Measurements from ENCODE around the gene RAB4B. TPM values are rescaled to one million over a fixed set of nuclear protein-coding genes. Genes with fewer than 3 reads are reported as not detected.
"Not testable (repeated sequence)": the region's sequence is repeated elsewhere in the genome, so short reads cannot be mapped to it uniquely, and the experiment has no call there.

The RAB4B gene
- total RNA-seq, 1 experiment from 2014 or later: 20.8 TPM

GRCh38 chr19:40776364-40776763 is 1.7 kb upstream of the RAB4B start:
- in situ Hi-C loops (cut with HindIII; ENCODE audit: low sequenced_read_pairs): no loop called here
- DNase-seq (ENCODE audit: low spot score): no peak

DNA sequence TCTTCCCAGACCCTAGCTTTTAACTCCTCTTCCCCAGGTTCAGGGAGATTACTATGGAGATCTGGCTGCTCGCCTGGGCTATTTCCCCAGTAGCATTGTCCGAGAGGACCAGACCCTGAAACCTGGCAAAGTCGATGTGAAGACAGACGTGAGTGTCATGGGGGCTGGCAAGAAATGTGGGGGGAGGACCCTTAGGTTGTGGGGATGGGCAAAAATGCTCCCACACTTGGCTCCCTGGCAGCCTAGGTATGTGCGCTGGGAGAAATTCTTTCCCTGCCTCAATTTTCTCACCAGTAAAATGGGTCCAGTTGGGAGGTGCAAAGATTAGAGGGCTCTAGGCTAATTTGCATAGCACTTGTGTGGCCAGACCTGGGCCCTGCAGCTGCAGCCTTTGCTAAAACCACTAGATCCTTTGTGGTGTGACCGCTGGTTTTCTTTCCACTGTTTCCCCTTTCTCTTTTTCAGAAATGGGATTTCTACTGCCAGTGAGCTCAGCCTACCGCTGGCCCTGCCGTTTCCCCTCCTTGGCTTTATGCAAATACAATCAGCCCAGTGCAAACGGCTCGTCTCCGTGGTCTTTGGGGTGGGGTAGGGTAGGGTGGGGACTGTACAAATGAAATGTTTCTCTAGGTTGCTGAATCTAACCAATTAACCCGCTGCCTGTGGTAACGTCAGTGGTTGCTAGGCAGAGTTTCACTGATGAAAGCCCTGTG is 959 bp upstream of the RAB4B start:
- in situ Hi-C loops (cut with HindIII; ENCODE audit: low sequenced_read_pairs): no loop called here
- peak; percentile 98 for DNase-seq (ENCODE audit: low spot score)

GRCh38 chr19:40777645-40777936 is 456 bp upstream of the RAB4B start:
- no peak for DNase-seq (ENCODE audit: low spot score)
- in situ Hi-C loops (cut with HindIII; ENCODE audit: low sequenced_read_pairs): no loop called here

GRCh38 chr19:40778706-40779284 is 748 bp downstream of the RAB4B start:
- in situ Hi-C loops (cut with HindIII; ENCODE audit: low sequenced_read_pairs): no loop called here
- DNase-seq (ENCODE audit: low spot score): no peak

- in situ Hi-C loops (cut with HindIII; ENCODE audit: low sequenced_read_pairs): no loop called here
- no peak for DNase-seq (ENCODE audit: low spot score)
Measured at GRCh38 chr19:40780582-40780981, 2.5 kb downstream of the RAB4B start.

GRCh38 chr19:40781140-40781539 is 3.1 kb downstream of the RAB4B start:
- in situ Hi-C loops (cut with HindIII; ENCODE audit: low sequenced_read_pairs): no loop called here
- no peak for DNase-seq (ENCODE audit: low spot score)

DNA sequence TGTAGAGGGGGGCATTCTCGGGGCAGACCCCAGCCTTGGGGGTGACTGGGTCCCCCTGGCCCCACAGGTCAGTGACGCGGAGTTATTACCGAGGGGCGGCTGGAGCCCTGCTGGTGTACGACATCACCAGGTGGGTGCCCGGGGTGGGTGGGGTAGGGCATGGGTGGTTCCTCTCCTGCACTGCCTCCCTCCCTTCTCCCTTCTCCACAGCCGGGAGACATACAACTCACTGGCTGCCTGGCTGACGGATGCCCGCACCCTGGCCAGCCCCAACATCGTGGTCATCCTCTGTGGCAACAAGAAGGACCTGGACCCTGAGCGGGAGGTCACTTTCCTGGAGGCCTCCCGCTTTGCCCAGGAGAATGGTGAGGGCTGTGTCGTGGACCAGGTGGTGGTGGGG is 5.7 kb downstream of the RAB4B start:
- in situ Hi-C loops (cut with HindIII; ENCODE audit: low sequenced_read_pairs): no loop called here
- no peak for DNase-seq (ENCODE audit: low spot score)

- in situ Hi-C loops (cut with HindIII; ENCODE audit: low sequenced_read_pairs); DNase-seq (ENCODE audit: low spot score): not testable (repeated sequence)
Measured at GRCh38 chr19:40784146-40784545, 6.1 kb downstream of the RAB4B start.

GRCh38 chr19:40785526-40785925 is 7.5 kb downstream of the RAB4B start:
- DNase-seq (ENCODE audit: low spot score): no peak
- in situ Hi-C loops (cut with HindIII; ENCODE audit: low sequenced_read_pairs): no loop called here

DNA sequence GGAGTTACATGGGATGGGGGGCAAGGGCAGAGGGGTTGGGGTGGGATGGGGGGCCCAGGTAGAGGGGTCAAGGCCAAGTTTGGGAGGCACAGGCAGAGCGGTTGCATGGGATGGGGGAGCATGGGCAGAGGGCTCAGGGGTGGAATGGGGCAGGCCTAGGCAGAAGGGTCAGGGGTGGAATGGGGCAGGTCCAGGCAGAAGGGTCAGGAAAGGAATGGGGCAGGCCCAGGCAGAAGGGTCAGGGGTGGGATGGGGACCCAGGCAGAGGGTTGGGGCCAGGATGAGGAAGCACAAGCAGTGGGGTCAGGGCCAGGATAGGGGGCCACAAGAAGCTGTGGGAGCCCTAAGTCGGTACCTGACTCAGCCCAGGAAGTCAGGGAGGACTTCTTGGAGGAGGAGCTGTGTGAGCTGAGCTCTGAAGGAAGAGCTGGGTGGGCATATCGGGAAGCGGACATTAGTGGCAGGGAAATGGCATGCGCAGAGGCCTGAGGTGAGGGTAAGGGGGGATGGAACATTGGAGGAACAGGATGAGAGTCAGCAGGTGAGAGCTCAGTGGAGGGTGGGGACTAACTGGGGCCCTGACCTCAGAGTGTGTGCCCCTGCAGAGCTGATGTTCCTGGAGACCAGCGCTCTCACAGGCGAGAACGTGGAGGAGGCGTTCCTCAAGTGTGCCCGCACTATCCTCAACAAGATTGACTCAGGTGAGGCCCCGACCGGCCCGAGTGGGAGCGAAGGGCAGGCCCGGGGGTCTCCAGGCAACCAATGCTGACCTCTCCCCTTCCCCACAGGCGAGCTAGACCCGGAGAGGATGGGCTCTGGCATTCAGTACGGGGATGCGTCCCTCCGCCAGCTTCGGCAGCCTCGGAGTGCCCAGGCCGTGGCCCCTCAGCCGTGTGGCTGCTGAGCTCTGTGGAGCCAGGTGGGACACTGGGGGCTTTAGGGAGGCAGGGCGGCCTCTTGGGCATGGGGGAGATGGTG is 8.3 kb downstream of the RAB4B start:
- no peak for DNase-seq (ENCODE audit: low spot score)
- in situ Hi-C loops (cut with HindIII; ENCODE audit: low sequenced_read_pairs): no loop called here

GRCh38 chr19:40791349-40791748 is 13.3 kb downstream of the RAB4B start:
- no peak for DNase-seq (ENCODE audit: low spot score)
- in situ Hi-C loops (cut with HindIII; ENCODE audit: low sequenced_read_pairs): no loop called here

DNA sequence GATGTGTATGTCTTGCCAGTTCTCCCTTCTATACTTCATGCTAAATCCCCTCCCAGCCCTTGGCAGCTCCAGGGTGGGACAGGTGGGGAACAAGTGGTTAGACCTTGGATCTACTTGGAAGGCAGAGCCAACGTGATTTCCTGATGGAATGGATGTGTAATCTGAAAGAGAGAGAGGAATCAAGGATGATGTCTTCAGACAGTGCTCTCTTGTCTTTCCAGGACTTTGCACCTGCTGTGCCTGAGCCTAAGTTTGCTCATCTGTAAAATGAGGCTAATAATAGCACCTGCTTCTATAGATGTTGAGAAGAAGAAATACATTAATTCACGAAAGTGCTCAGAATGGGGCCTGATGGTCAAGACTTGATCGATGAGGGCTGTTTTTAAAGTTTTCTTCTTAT is 13.9 kb downstream of the RAB4B start:
- in situ Hi-C loops (cut with HindIII; ENCODE audit: low sequenced_read_pairs): no loop called here
- DNase-seq (ENCODE audit: low spot score): no peak

- in situ Hi-C loops (cut with HindIII; ENCODE audit: low sequenced_read_pairs): no loop called here
- DNase-seq (ENCODE audit: low spot score): no peak
Measured at GRCh38 chr19:40797166-40797962, 19.3 kb downstream of the RAB4B start.

DNA sequence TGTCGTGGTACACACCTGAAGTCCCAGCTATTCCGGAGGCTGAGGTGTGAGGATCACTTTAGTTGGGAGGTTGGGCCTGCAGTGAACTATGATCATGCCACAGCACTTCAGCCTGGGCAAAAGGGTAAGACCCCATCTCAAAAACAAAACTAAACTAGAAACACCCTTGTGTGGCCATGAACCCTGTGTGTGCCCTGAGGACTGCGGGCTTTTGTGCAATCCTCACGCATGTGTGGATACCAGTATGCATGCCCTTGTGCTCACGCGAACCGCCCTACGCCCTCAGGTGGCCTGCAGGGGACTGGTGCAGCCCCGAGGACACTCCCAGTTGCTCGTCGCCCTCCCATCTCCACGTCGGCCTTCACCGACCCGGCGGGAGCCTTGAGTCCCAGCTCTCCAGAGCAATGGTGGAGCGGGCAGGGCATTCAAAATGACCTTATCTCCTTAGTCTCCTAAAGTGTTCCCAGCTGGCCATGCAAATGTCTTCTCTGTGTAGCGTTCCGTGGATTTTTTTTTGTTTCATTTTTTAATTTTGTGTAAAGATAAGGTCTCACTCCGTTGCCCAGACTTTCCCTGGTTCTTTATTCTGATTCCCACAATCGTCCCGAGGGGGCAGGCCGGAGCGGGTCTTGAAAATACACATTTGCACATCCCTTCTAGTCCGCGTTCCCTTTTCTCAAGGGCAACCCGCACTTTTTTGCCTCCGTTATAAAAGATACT is 20.1 kb downstream of the RAB4B start:
- in situ Hi-C loops (cut with HindIII; ENCODE audit: low sequenced_read_pairs): no loop called here
- DNase-seq (ENCODE audit: low spot score): peak; percentile 75

DNA sequence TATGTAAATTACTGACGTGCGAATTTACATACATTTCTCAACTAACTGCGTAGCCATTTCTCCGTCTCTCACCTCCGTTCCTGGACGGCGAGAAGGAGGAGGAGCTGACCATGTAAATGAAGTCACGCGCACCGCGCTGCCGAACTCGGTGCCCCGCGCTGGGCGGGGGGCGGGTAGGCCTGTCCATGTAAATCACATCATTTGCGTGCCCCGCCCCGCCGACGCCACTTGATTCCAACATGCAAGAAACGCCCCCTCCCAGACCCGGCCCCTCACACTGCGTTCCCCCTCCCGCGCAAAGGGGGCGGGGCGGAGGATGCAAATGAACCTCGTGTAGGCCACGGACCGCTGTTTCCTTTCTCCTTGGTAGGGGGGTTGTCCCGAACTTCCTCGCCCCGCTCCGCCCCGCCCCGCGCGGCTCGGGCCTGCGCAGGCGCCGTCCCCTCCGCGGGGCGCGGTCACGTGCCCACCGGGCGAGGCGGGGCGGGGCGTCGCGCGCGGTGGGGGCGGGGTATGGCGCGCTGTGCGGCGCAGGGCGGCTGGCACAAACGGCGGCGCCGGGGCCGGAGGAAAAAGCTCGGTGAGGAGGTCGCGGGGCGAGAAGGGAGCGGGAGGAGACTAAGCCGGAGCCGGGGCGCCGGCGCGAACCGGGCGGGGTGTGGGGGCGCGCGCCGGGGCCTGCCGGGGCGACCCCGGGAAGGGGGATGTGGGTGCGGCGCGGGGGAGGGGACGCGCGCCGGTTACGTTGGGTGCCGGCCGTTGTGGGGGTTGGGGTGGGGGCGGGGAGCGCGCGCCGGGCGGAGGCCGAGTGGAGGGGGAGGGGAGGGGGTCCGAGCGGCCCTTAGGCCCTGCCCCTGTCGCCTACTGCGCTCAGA is 20.9 kb downstream of the RAB4B start, which contains the start of gene EGLN2:
EGLN2 (plus strand) TSS at position 509 of the 875 bp plus-strand sequence. CDS start 1,382 bp downstream, outside the sequence.
- in situ Hi-C loops (cut with HindIII; ENCODE audit: low sequenced_read_pairs): no loop called here
- DNase-seq (ENCODE audit: low spot score): peak; percentile 100

- DNase-seq (ENCODE audit: low spot score): peak; percentile 19
- in situ Hi-C loops (cut with HindIII; ENCODE audit: low sequenced_read_pairs): no loop called here
Measured at GRCh38 chr19:40799558-40800338, 21.7 kb downstream of the RAB4B start.

DNA sequence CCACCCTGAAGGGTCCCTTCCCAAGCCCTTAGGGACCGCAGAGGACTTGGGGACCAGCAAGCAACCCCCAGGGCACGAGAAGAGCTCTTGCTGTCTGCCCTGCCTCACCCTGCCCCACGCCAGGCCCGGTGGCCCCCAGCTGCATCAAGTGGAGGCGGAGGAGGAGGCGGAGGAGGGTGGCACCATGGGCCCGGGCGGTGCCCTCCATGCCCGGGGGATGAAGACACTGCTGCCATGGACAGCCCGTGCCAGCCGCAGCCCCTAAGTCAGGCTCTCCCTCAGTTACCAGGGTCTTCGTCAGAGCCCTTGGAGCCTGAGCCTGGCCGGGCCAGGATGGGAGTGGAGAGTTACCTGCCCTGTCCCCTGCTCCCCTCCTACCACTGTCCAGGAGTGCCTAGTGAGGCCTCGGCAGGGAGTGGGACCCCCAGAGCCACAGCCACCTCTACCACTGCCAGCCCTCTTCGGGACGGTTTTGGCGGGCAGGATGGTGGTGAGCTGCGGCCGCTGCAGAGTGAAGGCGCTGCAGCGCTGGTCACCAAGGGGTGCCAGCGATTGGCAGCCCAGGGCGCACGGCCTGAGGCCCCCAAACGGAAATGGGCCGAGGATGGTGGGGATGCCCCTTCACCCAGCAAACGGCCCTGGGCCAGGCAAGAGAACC is 22.4 kb downstream of the RAB4B start:
- in situ Hi-C loops (cut with HindIII; ENCODE audit: low sequenced_read_pairs): no loop called here

More for the DNA sequence above, 22.4 kb downstream of the RAB4B start:
- no peak for DNase-seq (ENCODE audit: low spot score)
